Lower lobe of right lung (tissue), 2 donors: ENCODE measurements around the gene APH1B. TPM values are rescaled to one million over a fixed set of nuclear protein-coding genes. Genes with fewer than 3 reads are reported as not detected.

Source experiments
- ATAC-seq, 2 donors: fragments of 200-7000 bp; cut with Tn5 transposase; one replicate each; pipeline ENCODE4 v1.9.1; 2020 to 2022; ENCODE audit warnings: mild to moderate bottlenecking in 2 of 2, moderate library complexity in 2 of 2
- DNase-seq: peaks from one replicate; pipeline ENCODE4 v3.0.0-alpha.2; 2020
- H3K27ac ChIP-seq: fragments of 200-600 bp; one replicate; pipeline ENCODE4 v1.8.0; 2022
- H3K27me3 ChIP-seq: fragments of 200-600 bp; one replicate; pipeline ENCODE4 v1.8.0; 2022; ENCODE audit warnings: low read depth
- H3K36me3 ChIP-seq: fragments of 200-600 bp; one replicate; pipeline ENCODE4 v1.8.0; 2022; ENCODE audit warnings: mild to moderate bottlenecking
- H3K4me1 ChIP-seq: fragments of 200-600 bp; one replicate; pipeline ENCODE4 v1.8.0; 2022
- H3K4me3 ChIP-seq: fragments of 200-600 bp; one replicate; pipeline ENCODE4 v1.8.0; 2022; ENCODE audit warnings: mild to moderate bottlenecking
- H3K9me3 ChIP-seq: fragments of 200-600 bp; one replicate; pipeline ENCODE4 v1.8.0; 2022
- intact Hi-C: fragments of 100-400 bp; cut with DNase I; formaldehyde crosslinking; loops from one replicate; pipeline ENCODE4 v1.11.0; 2022
- total RNA-seq: library from RNA; stranded (reverse); fragmentation: NEBNext Ultra II Directional; extraction: Animal tissue kit (Norgen Biotek cat#: 25700); gene quantifications from one replicate; pipeline ENCODE4 v1.2.1, GENCODE V29; 2021
- TF ChIP-seq, protein P1 (sequence below): fragments of 200-600 bp; IDR thresholded peaks from one replicate; pipeline ENCODE4 v1.8.0; 2022; ENCODE audit warnings: antibody characterized with exemption, mild to moderate bottlenecking
- donor health status: DM: no; HTN: yes; CAD: no; lungs with severe emphysema.

Gene APH1B
- total RNA-seq, 1 donor from 2014 or later: 31.0 TPM

- Histone ChIP-seq H3K27ac (no peak overlapping the region), H3K4me3 (no peak overlapping the region), H3K9me3 (no peaks in the 10 kb centered on the region), H3K36me3 (no peaks in the 10 kb centered on the region), H3K27me3 (no peaks in the 10 kb centered on the region), H3K4me1 (peaks cover 4% of the 10 kb centered on the region)
- ATAC-seq (peak; percentile 65 to 72), DNase-seq (no peak)
- intact Hi-C loops: no loop called here
- TF ChIP-seq, protein P1, sequence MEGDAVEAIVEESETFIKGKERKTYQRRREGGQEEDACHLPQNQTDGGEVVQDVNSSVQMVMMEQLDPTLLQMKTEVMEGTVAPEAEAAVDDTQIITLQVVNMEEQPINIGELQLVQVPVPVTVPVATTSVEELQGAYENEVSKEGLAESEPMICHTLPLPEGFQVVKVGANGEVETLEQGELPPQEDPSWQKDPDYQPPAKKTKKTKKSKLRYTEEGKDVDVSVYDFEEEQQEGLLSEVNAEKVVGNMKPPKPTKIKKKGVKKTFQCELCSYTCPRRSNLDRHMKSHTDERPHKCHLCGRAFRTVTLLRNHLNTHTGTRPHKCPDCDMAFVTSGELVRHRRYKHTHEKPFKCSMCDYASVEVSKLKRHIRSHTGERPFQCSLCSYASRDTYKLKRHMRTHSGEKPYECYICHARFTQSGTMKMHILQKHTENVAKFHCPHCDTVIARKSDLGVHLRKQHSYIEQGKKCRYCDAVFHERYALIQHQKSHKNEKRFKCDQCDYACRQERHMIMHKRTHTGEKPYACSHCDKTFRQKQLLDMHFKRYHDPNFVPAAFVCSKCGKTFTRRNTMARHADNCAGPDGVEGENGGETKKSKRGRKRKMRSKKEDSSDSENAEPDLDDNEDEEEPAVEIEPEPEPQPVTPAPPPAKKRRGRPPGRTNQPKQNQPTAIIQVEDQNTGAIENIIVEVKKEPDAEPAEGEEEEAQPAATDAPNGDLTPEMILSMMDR: no peak
These were observed 17.0 kb downstream of the APH1B start for GRCh38 chr15:63294359-63294758.

GRCh38 chr15:63295341-63295740, 17.9 kb downstream of the APH1B start:
- Histone ChIP-seq H3K4me3 (no peak overlapping the region), H3K4me1 (peaks cover 4% of the 10 kb centered on the region), H3K27me3 (no peaks in the 10 kb centered on the region), H3K27ac (no peak overlapping the region), H3K36me3 (peaks cover 8% of the 10 kb centered on the region), H3K9me3 (no peaks in the 10 kb centered on the region)
- intact Hi-C loops: no loop called here
- ATAC-seq (no peak), DNase-seq (no peak)
- TF ChIP-seq, protein P1: no peak

DNA sequence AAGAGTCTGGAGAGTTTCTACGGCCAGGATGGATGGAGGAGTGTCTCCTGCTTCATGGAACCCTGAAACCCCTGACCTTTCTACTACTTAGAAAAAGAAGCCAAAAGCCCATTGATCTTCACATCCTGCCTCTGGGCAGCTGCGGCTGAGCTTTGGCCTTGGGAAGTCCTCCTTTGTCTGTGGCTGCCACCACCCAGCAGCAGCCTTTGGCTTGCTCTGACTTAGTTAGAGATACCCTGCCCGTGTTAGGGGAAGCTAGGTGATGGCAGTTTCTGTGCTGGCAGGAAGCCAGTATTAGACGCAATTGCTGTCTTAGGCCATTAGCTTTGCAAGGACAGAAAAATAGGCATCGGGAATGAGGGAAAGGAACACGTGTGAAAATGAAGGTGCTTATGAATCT, 18.8 kb downstream of the APH1B start:
- Histone ChIP-seq H3K9me3 (no peaks in the 10 kb centered on the region), H3K4me1 (no peaks in the 10 kb centered on the region), H3K36me3 (peaks cover 17% of the 10 kb centered on the region), H3K27me3 (no peaks in the 10 kb centered on the region), H3K27ac (no peak overlapping the region), H3K4me3 (no peak overlapping the region)
- TF ChIP-seq, protein P1: no peak
- ATAC-seq (no peak), DNase-seq (no peak)
- intact Hi-C loops: no loop called here

- intact Hi-C loops: no loop called here
- H3K4me3 ChIP-seq: no peak overlapping the region
- DNase-seq (no peak), ATAC-seq (no peak)
- no peaks in the 10 kb centered on the region for H3K4me1 ChIP-seq
- no peaks in the 10 kb centered on the region for H3K27me3 ChIP-seq
- H3K36me3 ChIP-seq: peaks cover 47% of the 10 kb centered on the region
- H3K27ac ChIP-seq: no peak overlapping the region
- TF ChIP-seq, protein P1: no peak
- H3K9me3 ChIP-seq: no peaks in the 10 kb centered on the region
These were observed 22.7 kb downstream of the APH1B start for GRCh38 chr15:63299943-63300575.

- peaks cover 57% of the 10 kb centered on the region for H3K36me3 ChIP-seq
- intact Hi-C loops: no loop called here
These were observed 23.7 kb downstream of the APH1B start for GRCh38 chr15:63301088-63301487.

More at GRCh38 chr15:63301088-63301487, 23.7 kb downstream of the APH1B start:
- Histone ChIP-seq H3K4me1 (no peaks in the 10 kb centered on the region), H3K9me3 (no peaks in the 10 kb centered on the region), H3K27ac (no peak overlapping the region), H3K27me3 (no peaks in the 10 kb centered on the region), H3K4me3 (no peak overlapping the region)
- DNase-seq (no peak), ATAC-seq (no peak)
- TF ChIP-seq, protein P1: no peak
